ENCODE measurements around the gene BRI3BP. TPM values are rescaled to one million over a fixed set of nuclear protein-coding genes. Genes with fewer than 3 reads are reported as not detected.

The BRI3BP gene
- total RNA-seq, 1 donor from 2014 or later, result 1.5 TPM

DNA sequence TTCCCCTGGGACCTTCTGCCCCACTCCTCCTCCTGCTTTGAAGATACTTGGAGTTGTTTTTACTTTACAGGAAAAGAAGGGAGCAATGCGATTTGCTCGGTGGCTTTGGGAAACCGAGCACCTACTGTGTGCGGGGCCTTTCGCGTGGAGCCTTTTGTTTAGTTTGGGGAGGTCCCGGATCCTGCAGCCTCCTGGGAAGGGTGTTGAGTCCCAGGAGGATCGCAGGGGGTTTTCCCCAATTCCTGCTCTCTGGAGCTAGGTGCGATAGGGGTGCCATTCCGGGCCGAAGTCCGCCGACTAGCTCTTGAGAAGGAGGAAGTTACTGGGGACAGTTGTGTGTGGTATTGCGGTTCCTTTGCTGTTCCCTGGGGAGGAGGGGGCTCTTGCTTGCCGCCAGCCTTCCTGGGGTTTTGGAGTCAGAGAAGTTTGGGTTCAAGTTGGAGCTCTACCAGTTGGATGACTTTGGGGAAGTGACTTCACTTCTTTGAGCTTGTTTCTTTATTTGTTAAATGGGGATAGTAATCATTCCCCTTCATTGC is 1.1 kb downstream of the BRI3BP start:
- H3K36me3 Mint-ChIP-seq (ENCODE audit: unreplicated experiment), result no peaks in the 10 kb centered on the region
- DNase-seq, result no peak

GRCh38 chr12:124995200-124995961 is 1.9 kb downstream of the BRI3BP start:
- Mint-ChIP-seq H3K4me3 (ENCODE audit: unreplicated experiment) (peak overlapping the region; percentile 83), H3K4me1 (ENCODE audit: low read depth, unreplicated experiment) (peaks cover 4% of the 10 kb centered on the region), H3K27me3 (ENCODE audit: unreplicated experiment) (peaks cover 7% of the 10 kb centered on the region), H3K36me3 (ENCODE audit: unreplicated experiment) (no peaks in the 10 kb centered on the region), H3K27ac (ENCODE audit: unreplicated experiment) (no peak overlapping the region), H3K9me3 (ENCODE audit: unreplicated experiment) (peaks cover 2% of the 10 kb centered on the region)
- no peak for DNase-seq
- no peak for TF ChIP-seq CTCF (IDR thresholded peaks at IDR 0.05; ENCODE audit: partially characterized antibody, unreplicated experiment)

More for the DNA sequence above, 1.1 kb downstream of the BRI3BP start:
- Mint-ChIP-seq H3K4me1 (ENCODE audit: low read depth, unreplicated experiment) (peaks cover 4% of the 10 kb centered on the region), H3K9me3 (ENCODE audit: unreplicated experiment) (peaks cover 2% of the 10 kb centered on the region), H3K27ac (ENCODE audit: unreplicated experiment) (no peak overlapping the region), H3K27me3 (ENCODE audit: unreplicated experiment) (peaks cover 7% of the 10 kb centered on the region), H3K4me3 (ENCODE audit: unreplicated experiment) (peak overlapping the region; percentile 83)
- no peak for TF ChIP-seq CTCF (IDR thresholded peaks at IDR 0.05; ENCODE audit: partially characterized antibody, unreplicated experiment)

DNA sequence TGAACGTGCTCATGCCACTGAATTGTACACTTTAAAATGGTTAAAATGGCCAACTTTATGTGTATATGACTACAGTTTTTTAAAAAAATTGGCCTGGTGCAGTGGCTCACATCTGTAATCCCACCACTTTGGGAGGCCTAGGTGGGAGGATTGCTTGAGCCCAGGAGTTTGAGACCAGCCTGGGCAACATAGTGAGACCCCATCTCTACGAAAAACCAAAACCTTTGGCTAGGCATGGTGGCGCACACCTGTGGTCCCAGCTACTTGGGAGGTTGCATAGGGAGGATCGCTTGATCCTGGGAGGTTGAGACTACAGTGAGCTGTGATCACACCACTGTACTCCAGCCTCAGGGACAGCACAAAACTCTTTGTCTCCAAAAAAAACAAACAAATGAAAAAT is 5.3 kb downstream of the BRI3BP start:
- H3K27me3 Mint-ChIP-seq (ENCODE audit: unreplicated experiment), result peaks cover 9% of the 10 kb centered on the region
- H3K27ac Mint-ChIP-seq (ENCODE audit: unreplicated experiment), result no peak overlapping the region
- no peak for TF ChIP-seq CTCF (IDR thresholded peaks at IDR 0.05; ENCODE audit: partially characterized antibody, unreplicated experiment)
- H3K4me1 Mint-ChIP-seq (ENCODE audit: low read depth, unreplicated experiment), result no peaks in the 10 kb centered on the region
- DNase-seq, result no peak
- no peaks in the 10 kb centered on the region for H3K9me3 Mint-ChIP-seq (ENCODE audit: unreplicated experiment)
- no peaks in the 10 kb centered on the region for H3K36me3 Mint-ChIP-seq (ENCODE audit: unreplicated experiment)
- no peak overlapping the region for H3K4me3 Mint-ChIP-seq (ENCODE audit: unreplicated experiment)

- Mint-ChIP-seq H3K27ac (ENCODE audit: unreplicated experiment) (no peak overlapping the region), H3K27me3 (ENCODE audit: unreplicated experiment) (peaks cover 2% of the 10 kb centered on the region), H3K9me3 (ENCODE audit: unreplicated experiment) (no peaks in the 10 kb centered on the region), H3K4me1 (ENCODE audit: low read depth, unreplicated experiment) (no peaks in the 10 kb centered on the region), H3K4me3 (ENCODE audit: unreplicated experiment) (no peak overlapping the region), H3K36me3 (ENCODE audit: unreplicated experiment) (no peaks in the 10 kb centered on the region)
- no peak for TF ChIP-seq CTCF (IDR thresholded peaks at IDR 0.05; ENCODE audit: partially characterized antibody, unreplicated experiment)
- no peak for DNase-seq
Measured at GRCh38 chr12:125001636-125002035, 8.2 kb downstream of the BRI3BP start.

DNA sequence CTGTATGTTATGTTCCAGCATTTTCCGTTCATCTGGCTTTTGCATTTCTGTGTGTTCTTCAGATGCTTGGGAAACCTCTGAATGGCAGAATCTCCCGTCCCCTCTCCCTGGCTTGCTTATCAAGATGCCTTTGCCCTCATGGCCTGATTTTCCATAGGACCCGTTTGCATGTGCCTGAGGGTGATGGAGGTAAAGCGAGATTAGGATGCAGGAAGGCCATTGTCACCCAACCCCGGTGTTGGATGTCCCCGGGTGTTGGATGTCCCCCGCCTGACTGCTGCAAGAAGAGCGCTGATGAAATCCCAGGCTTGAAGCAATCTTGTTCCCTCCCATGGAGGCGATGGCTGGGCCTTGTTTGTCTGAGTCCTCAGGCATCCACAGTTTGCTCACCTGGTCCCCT is 9.6 kb downstream of the BRI3BP start:
- H3K36me3 Mint-ChIP-seq (ENCODE audit: unreplicated experiment), result no peaks in the 10 kb centered on the region
- no peaks in the 10 kb centered on the region for H3K9me3 Mint-ChIP-seq (ENCODE audit: unreplicated experiment)
- H3K4me3 Mint-ChIP-seq (ENCODE audit: unreplicated experiment), result no peak overlapping the region
- TF ChIP-seq CTCF (IDR thresholded peaks at IDR 0.05; ENCODE audit: partially characterized antibody, unreplicated experiment), result no peak
- no peak for DNase-seq
- H3K27me3 Mint-ChIP-seq (ENCODE audit: unreplicated experiment), result peaks cover 2% of the 10 kb centered on the region
- no peak overlapping the region for H3K27ac Mint-ChIP-seq (ENCODE audit: unreplicated experiment)
- no peaks in the 10 kb centered on the region for H3K4me1 Mint-ChIP-seq (ENCODE audit: low read depth, unreplicated experiment)
